Neural cell (in vitro differentiated cells): ENCODE measurements around the gene DENND5B. TPM values are rescaled to one million over a fixed set of nuclear protein-coding genes. Genes with fewer than 3 reads are reported as not detected.

Source experiments
- H2AFZ ChIP-seq: fragments of 200-600, 300-800 bp; sonication (generic), shearing (Covaris generic); 2 replicates; pipeline ENCODE4 v1.6.0; 2014; ENCODE audit warnings: low read depth, mild to moderate bottlenecking, antibody characterized with exemption, low read length, moderate library complexity
- H3F3A ChIP-seq: fragments of 200-600 bp; shearing (Covaris generic); 2 replicates; pipeline ENCODE4 v1.6.1; 2016; ENCODE audit warnings: mild to moderate bottlenecking, moderate library complexity, mixed read lengths, antibody characterized with exemption, low read length; ENCODE audit not compliant: insufficient read depth, poor library complexity, severe bottlenecking
- H3K27ac ChIP-seq: fragments of 200-600, 300-800 bp; sonication (generic), shearing (Covaris generic); 2 replicates; pipeline ENCODE4 v1.5.1; 2014; ENCODE audit warnings: mild to moderate bottlenecking, low read length, moderate library complexity
- H3K27me3 ChIP-seq: fragments of 300-800, 200-600 bp; sonication (generic), shearing (Covaris generic); 2 replicates; pipeline ENCODE4 v1.6.0; 2014; ENCODE audit warnings: mild to moderate bottlenecking, low read depth, low read length, moderate library complexity; ENCODE audit not compliant: insufficient read depth
- H3K36me3 ChIP-seq: fragments of 300-800, 200-600 bp; sonication (generic), shearing (Covaris generic); 2 replicates; pipeline ENCODE4 v1.5.1; 2014; ENCODE audit warnings: mild to moderate bottlenecking, antibody characterized with exemption, low read length, moderate library complexity; ENCODE audit not compliant: insufficient read depth
- H3K4me2 ChIP-seq: fragments of 300-800, 200-600 bp; sonication (generic), shearing (Covaris generic); 2 replicates; pipeline ENCODE4 v1.6.0; 2014; ENCODE audit warnings: mild to moderate bottlenecking, low read length
- H3K4me3 ChIP-seq: fragments of 300-800, 200-600 bp; sonication (generic), shearing (Covaris generic); 2 replicates; pipeline ENCODE4 v1.5.1; 2014; ENCODE audit warnings: mild to moderate bottlenecking, low read length, moderate library complexity
- H3K79me2 ChIP-seq: fragments of 200-600 bp; shearing (Covaris generic); replicated peaks from 2 replicates; pipeline ENCODE4 v1.6.0; 2014; ENCODE audit warnings: mild to moderate bottlenecking, low read length, moderate library complexity; ENCODE audit not compliant: insufficient read depth
- H3K9ac ChIP-seq: fragments of 300-800, 200-600 bp; sonication (generic), shearing (Covaris generic); 2 replicates; pipeline ENCODE4 v1.6.1; 2016; ENCODE audit warnings: mild to moderate bottlenecking, low read length, mixed read lengths
- H3K9me2 ChIP-seq: fragments of 200-600 bp; shearing (Covaris generic); 2 replicates; pipeline ENCODE4 v1.6.1; 2016; ENCODE audit warnings: mild to moderate bottlenecking, low read length, mixed read lengths; ENCODE audit not compliant: insufficient read depth
- H3K9me3 ChIP-seq: fragments of 200-600, 300-800 bp; sonication (generic), shearing (Covaris generic); 2 replicates; pipeline ENCODE4 v1.6.1; 2016; ENCODE audit warnings: mild to moderate bottlenecking, mixed run types, low read length, moderate library complexity, mixed read lengths
- H4K20me1 ChIP-seq: fragments of 200-600 bp; shearing (Covaris generic); 2 replicates; pipeline ENCODE4 v1.6.1; 2016; ENCODE audit warnings: mild to moderate bottlenecking, mixed run types; ENCODE audit not compliant: insufficient read depth
- EP300 ChIP-seq: fragments of 450-650 bp; conservative IDR thresholded peaks from 2 replicates; pipeline ENCODE4 v1.6.1; 2014; ENCODE audit warnings: antibody characterized with exemption, mild to moderate bottlenecking, moderate library complexity; ENCODE audit not compliant: poor library complexity, severe bottlenecking
- EZH2 ChIP-seq: fragments of 200-600, 300-800 bp; shearing (Covaris generic), sonication (generic); IDR thresholded peaks from 2 replicates; pipeline ENCODE4 v1.6.1; 2014; ENCODE audit warnings: antibody characterized with exemption, low read length, borderline replicate concordance, mild to moderate bottlenecking; ENCODE audit not compliant: insufficient read depth, poor library complexity, severe bottlenecking
- MXI1 ChIP-seq: fragments of 450-650 bp; conservative IDR thresholded peaks from 2 replicates; pipeline ENCODE4 v1.6.1; 2014; ENCODE audit warnings: antibody characterized with exemption, mild to moderate bottlenecking; ENCODE audit not compliant: poor library complexity, severe bottlenecking
- POLR2AphosphoS5 ChIP-seq: IDR thresholded peaks from 2 replicates; pipeline ENCODE4 v1.6.1; 2012
- RAD21 ChIP-seq: fragments of 450-650 bp; conservative IDR thresholded peaks from 2 replicates; pipeline ENCODE4 v1.6.1; 2014; ENCODE audit warnings: antibody characterized with exemption, mild to moderate bottlenecking, moderate library complexity
- SMC3 ChIP-seq: fragments of 450-650 bp; conservative IDR thresholded peaks from 2 replicates; pipeline ENCODE4 v1.6.1; 2014; ENCODE audit warnings: antibody characterized with exemption, mild to moderate bottlenecking, moderate library complexity; ENCODE audit not compliant: poor library complexity
- TAF1 ChIP-seq: IDR thresholded peaks from 2 replicates; pipeline ENCODE4 v1.6.1; 2012; ENCODE audit warnings: low read depth
- polyA plus RNA-seq: library from polyadenylated mRNA; depleted of rRNA; stranded (reverse); fragments of >200 nt; gene quantifications from 2 replicates; pipeline ENCODE4 v1.2.3, GENCODE V29; 2014
- TF ChIP-seq, protein P1 (sequence below): IDR thresholded peaks from 2 replicates; pipeline ENCODE4 v1.6.1; 2012; ENCODE audit warnings: borderline replicate concordance
- TF ChIP-seq, protein P2 (sequence below): fragments of 450-650 bp; IDR thresholded peaks from 2 replicates; pipeline ENCODE4 v1.5.1; 2014; ENCODE audit warnings: antibody characterized with exemption, mild to moderate bottlenecking, moderate library complexity; ENCODE audit not compliant: poor library complexity, severe bottlenecking

DENND5B gene
- polyA plus RNA-seq, 1 donor from 2014 or later = 23.8 TPM

DNA sequence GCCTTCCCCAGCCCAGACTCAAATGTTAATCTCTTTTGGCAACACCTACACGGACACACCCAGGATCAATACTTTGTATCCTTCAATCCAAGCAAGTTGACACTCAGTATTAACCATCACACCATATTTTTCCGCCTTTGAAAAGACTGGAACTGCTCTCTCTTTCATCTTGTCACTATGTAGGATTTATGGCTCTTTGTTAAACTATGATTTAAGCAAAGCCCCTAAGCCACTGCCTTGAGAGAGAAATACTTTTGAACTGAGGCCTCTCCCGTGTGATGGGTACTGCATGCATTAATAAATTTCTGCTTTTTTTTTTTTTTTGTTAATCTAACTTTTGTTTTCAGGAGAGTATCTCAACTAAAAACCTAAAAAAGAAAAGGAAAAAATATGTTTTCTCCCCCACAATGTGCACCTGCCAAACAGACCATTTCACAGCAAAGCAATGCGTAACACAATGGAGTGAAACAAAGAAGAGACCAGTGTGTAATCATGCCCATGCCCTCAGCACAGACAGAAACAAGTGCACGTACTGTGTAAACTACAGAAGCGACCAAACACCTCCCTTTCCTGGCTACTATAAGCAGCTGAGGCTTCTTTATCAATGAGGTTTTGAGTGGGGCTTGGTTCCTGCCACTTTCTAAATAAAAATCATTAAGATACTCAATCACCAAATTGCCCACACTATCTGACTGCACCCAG, 40.2 kb upstream of the DENND5B start:
- Histone ChIP-seq H3K9me3 (no peaks in the 10 kb centered on the region), H3K4me3 (no peak overlapping the region), H2AFZ (no peak overlapping the region), H3K4me2 (no peak overlapping the region), H3K27ac (no peak overlapping the region), H3F3A (no peaks in the 10 kb centered on the region), H3K36me3 (no peaks in the 10 kb centered on the region), H4K20me1 (no peaks in the 10 kb centered on the region), H3K79me2 (no peaks in the 10 kb centered on the region), H3K9ac (no peak overlapping the region), H3K27me3 (no peaks in the 10 kb centered on the region), H3K9me2 (no peaks in the 10 kb centered on the region)
- TF ChIP-seq RAD21 (no peak), MXI1 (no peak), SMC3 (no peak), TAF1 (no peak), POLR2AphosphoS5 (no peak), EP300 (no peak), EZH2 (no peak)
- TF ChIP-seq, protein P1, sequence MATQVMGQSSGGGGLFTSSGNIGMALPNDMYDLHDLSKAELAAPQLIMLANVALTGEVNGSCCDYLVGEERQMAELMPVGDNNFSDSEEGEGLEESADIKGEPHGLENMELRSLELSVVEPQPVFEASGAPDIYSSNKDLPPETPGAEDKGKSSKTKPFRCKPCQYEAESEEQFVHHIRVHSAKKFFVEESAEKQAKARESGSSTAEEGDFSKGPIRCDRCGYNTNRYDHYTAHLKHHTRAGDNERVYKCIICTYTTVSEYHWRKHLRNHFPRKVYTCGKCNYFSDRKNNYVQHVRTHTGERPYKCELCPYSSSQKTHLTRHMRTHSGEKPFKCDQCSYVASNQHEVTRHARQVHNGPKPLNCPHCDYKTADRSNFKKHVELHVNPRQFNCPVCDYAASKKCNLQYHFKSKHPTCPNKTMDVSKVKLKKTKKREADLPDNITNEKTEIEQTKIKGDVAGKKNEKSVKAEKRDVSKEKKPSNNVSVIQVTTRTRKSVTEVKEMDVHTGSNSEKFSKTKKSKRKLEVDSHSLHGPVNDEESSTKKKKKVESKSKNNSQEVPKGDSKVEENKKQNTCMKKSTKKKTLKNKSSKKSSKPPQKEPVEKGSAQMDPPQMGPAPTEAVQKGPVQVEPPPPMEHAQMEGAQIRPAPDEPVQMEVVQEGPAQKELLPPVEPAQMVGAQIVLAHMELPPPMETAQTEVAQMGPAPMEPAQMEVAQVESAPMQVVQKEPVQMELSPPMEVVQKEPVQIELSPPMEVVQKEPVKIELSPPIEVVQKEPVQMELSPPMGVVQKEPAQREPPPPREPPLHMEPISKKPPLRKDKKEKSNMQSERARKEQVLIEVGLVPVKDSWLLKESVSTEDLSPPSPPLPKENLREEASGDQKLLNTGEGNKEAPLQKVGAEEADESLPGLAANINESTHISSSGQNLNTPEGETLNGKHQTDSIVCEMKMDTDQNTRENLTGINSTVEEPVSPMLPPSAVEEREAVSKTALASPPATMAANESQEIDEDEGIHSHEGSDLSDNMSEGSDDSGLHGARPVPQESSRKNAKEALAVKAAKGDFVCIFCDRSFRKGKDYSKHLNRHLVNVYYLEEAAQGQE = no peak
- TF ChIP-seq, protein P2, sequence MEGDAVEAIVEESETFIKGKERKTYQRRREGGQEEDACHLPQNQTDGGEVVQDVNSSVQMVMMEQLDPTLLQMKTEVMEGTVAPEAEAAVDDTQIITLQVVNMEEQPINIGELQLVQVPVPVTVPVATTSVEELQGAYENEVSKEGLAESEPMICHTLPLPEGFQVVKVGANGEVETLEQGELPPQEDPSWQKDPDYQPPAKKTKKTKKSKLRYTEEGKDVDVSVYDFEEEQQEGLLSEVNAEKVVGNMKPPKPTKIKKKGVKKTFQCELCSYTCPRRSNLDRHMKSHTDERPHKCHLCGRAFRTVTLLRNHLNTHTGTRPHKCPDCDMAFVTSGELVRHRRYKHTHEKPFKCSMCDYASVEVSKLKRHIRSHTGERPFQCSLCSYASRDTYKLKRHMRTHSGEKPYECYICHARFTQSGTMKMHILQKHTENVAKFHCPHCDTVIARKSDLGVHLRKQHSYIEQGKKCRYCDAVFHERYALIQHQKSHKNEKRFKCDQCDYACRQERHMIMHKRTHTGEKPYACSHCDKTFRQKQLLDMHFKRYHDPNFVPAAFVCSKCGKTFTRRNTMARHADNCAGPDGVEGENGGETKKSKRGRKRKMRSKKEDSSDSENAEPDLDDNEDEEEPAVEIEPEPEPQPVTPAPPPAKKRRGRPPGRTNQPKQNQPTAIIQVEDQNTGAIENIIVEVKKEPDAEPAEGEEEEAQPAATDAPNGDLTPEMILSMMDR = no peak

DNA sequence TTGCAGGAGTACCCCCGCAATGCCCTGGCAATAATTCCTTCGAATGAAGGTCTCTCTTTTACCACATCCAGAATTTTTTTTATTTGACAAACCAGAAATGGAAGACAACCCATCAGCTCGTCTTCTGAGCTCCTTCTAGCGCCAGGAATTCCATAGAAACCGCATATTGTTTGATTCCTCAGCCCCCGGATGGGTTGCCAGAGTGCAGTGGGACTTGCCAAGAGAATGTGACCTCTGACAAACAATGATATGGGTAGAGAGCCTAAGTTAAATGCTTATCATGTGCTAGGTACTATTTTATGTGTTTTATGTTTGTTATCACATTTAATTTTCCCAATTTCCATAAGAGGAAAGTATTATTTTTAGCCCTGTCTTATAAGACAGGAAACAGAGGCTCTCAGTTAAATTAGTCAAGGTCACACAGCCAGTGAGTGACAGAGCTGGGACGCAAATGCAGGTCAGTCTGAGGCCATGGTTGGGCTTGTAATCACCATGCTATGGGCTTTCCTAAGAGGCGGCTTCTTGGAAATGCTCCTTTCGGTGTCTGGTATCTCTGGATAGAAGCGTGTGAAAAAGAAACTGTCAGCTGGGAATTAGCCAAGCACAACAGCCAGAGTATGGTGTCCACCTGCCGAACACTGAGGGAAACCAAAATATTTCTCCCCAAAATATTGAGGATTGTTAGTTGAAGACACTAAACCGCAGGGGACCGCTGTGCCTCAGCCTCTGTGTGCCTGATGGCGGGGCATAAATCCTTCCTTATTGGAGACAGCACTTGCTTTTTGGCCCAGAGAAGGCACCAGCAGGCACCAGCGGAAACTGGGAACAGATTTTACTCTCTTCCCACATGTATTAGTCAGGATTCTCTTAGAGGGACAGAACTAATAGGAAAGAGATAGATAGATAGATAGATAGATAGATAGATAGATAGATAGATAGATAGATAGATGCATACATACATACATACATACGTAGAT, 39.1 kb upstream of the DENND5B start:
- TF ChIP-seq TAF1 (no peak), MXI1 (no peak), SMC3 (no peak), EP300 (no peak), EZH2 (no peak), RAD21 (no peak), POLR2AphosphoS5 (no peak)
- TF ChIP-seq, protein P1 = no peak
- TF ChIP-seq, protein P2 = no peak
- H3K27me3 ChIP-seq = no peaks in the 10 kb centered on the region
- no peaks in the 10 kb centered on the region for H3K36me3 ChIP-seq
- H3K9me2 ChIP-seq = no peaks in the 10 kb centered on the region
- no peak overlapping the region for H3K27ac ChIP-seq
- no peak overlapping the region for H2AFZ ChIP-seq
- no peak overlapping the region for H3K4me3 ChIP-seq
- no peaks in the 10 kb centered on the region for H3K79me2 ChIP-seq
- no peak overlapping the region for H3K4me2 ChIP-seq
- no peaks in the 10 kb centered on the region for H3F3A ChIP-seq
- H3K9ac ChIP-seq = no peak overlapping the region
- no peaks in the 10 kb centered on the region for H3K9me3 ChIP-seq
- no peaks in the 10 kb centered on the region for H4K20me1 ChIP-seq
